HTR-8/SVneo (cell line): ENCODE measurements around the gene DOCK2.

Source experiments
- DNase-seq: peaks from one replicate; pipeline ENCODE4 v3.0.0; 2011; ENCODE audit warnings: low spot score, mixed read lengths; ENCODE audit not compliant: insufficient read length
- FAIRE-seq: peaks from 2 replicates; lab custom pipeline; 2011; peaks lifted over from hg19 to GRCh38; lab: Jason Lieb, UNC

The DOCK2 gene

GRCh38 chr5:169670769-169671525 is 33.9 kb downstream of the DOCK2 start:
- no peak for DNase-seq
- no peak for FAIRE-seq

- FAIRE-seq (no peak), DNase-seq (no peak)
Observed at GRCh38 chr5:169682026-169682425, 45.0 kb downstream of the DOCK2 start.

- FAIRE-seq: no peak
- DNase-seq: no peak
Observed at GRCh38 chr5:169686137-169686536, 49.1 kb downstream of the DOCK2 start.

GRCh38 chr5:169688106-169688505 is 51.0 kb downstream of the DOCK2 start:
- FAIRE-seq (no peak), DNase-seq (no peak)

- DNase-seq (no peak), FAIRE-seq (no peak)
Observed at GRCh38 chr5:169691471-169691870, 54.4 kb downstream of the DOCK2 start.

GRCh38 chr5:169694091-169694625 is 57.1 kb downstream of the DOCK2 start:
- DNase-seq (no peak), FAIRE-seq (peak; percentile 33)

GRCh38 chr5:169695025-169695625 is 58.0 kb downstream of the DOCK2 start:
- FAIRE-seq: no peak

GRCh38 chr5:169695919-169696490 is 58.9 kb downstream of the DOCK2 start:
- DNase-seq (peak; percentile 79), FAIRE-seq (peak; percentile 85)

More at GRCh38 chr5:169695025-169695625, 58.0 kb downstream of the DOCK2 start:
- no peak for DNase-seq

GRCh38 chr5:169696621-169697510 is 59.8 kb downstream of the DOCK2 start:
- FAIRE-seq (no peak), DNase-seq (no peak)

- FAIRE-seq (no peak), DNase-seq (no peak)
Observed at GRCh38 chr5:169697511-169697890, 60.4 kb downstream of the DOCK2 start.

- FAIRE-seq (no peak), DNase-seq (no peak)
Observed at GRCh38 chr5:169697976-169698375, 60.9 kb downstream of the DOCK2 start.

- no peak for DNase-seq
- FAIRE-seq: no peak
Observed at GRCh38 chr5:169700611-169701010, 63.5 kb downstream of the DOCK2 start.

- FAIRE-seq (no peak), DNase-seq (no peak)
Observed at GRCh38 chr5:169701910-169702451, 64.9 kb downstream of the DOCK2 start.

GRCh38 chr5:169702693-169703481 is 65.8 kb downstream of the DOCK2 start:
- DNase-seq (no peak), FAIRE-seq (no peak)

- FAIRE-seq: no peak
Observed at GRCh38 chr5:169703813-169704212, 66.7 kb downstream of the DOCK2 start.

GRCh38 chr5:169705322-169705721 is 68.2 kb downstream of the DOCK2 start:
- DNase-seq (no peak), FAIRE-seq (no peak)

More at GRCh38 chr5:169703813-169704212, 66.7 kb downstream of the DOCK2 start:
- no peak for DNase-seq

GRCh38 chr5:169706071-169706470 is 69.0 kb downstream of the DOCK2 start:
- DNase-seq (no peak), FAIRE-seq (no peak)

- DNase-seq: no peak
- FAIRE-seq: no peak
Observed at GRCh38 chr5:169706758-169707450, 69.8 kb downstream of the DOCK2 start.

- FAIRE-seq (no peak), DNase-seq (no peak)
Observed at GRCh38 chr5:169707686-169708085, 70.6 kb downstream of the DOCK2 start.
